HG02610 (cell line): ENCODE measurements around the gene TAF11.
"Not testable (repeated sequence)": the region's sequence is repeated elsewhere in the genome, so short reads cannot be mapped to it uniquely, and the experiment has no call there.

Source experiments
- ATAC-seq: cut with Tn5 transposase; IDR thresholded peaks from one replicate; pipeline ENCODE4 v1.9.1; 2021; ENCODE audit warnings: mild to moderate bottlenecking, moderate library complexity; ENCODE audit not compliant: unreplicated experiment

The TAF11 gene

DNA sequence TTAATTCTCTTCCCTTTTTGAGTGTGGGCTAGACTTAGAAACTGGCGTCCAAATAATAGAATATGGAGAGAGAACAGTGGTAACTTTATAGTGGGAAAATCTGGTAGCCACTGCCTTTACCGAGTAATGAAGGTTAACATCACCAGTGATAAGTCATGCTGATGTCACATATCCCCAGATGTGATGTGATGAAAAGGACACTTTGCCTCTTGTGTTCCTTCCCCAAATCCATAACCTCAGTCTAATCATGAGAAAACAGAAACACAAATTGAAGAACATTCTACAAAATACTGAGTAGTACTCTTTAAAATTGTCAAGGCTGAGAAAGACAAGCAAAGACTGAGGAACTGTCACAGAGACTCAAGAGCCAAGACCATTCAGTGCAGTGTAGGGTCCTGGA is 19.0 kb upstream of the TAF11 start:
- no peak for ATAC-seq

DNA sequence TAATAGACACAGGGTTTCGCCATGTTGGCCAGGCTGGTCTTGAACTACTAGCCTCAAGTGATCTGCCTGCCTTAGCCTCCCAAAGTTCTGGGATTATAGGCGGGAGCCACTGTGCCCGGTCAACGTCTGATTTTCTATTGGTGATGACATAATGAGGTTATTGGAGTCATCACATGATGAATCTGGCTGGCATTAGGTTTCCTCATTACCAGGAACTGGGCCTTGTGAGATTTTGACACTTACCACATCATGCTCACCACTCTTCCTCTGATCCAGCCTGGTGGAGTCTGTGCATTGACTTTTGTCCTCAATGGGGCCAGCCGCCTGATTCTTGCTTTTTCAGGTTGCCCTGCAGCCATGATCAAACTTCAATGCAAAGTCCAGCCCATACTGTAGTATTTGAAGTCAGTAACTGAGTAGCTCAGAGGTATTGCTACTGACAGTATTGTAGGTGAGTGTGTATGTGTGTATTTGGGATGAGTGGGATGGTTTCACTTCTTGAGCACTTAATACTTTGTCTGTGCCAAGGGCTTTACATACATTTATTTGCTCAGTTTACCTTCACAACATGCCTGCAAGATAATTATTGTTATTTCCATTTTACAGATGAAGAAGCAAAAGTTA is 17.3 kb upstream of the TAF11 start:
- no peak for ATAC-seq

DNA sequence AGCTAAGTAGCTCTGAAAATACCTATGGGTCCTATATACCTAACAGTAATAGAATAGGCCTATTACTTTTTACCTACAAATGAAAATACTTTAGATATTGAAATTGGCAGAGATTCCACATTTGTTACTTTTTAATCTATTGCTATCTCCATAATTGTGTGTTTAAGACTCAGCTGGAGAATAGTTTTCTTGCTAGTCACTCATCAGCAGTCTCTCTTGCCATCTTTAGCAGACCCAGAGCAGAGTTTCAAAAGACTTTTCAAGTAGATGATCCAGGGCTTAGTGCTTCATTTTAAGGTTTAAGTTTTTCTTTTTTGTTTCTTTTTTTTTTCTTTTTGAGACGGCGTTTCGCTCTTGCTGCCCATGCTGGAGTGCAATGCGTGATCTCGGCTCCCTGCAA is 14.1 kb upstream of the TAF11 start:
- no peak for ATAC-seq

DNA sequence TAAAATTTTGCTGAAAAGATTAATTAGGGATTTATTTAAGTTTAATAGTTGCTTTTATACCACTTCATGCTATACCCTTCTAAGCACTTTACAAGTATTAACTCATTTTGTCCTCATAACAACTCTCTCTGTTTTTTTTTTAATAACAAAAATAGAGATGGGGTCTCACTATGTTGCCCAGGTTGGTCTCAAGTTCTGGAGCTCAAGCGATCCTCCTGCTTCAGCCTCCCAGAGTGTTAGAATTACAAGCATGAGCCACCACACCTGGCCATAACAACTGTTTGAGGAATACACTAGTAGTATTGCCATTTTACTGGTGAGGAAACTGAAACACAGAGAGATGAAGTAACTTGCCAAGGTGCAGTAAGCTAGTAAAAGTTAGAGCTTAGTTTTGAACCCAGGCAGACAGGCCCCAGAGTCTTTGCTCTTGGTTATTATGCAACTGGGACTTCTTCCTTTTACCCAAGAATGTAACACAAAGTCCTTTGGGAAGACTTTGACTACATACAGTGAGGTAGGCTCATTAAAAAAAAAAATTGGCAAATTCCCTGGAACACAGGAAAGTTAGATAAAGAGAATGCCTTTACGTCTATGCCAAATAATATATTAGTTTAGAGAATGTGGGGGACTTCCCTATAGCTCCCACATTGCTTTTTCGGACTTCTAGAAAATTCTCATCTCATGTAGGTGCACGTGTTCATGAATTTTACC is 12.6 kb upstream of the TAF11 start:
- ATAC-seq, result no peak

DNA sequence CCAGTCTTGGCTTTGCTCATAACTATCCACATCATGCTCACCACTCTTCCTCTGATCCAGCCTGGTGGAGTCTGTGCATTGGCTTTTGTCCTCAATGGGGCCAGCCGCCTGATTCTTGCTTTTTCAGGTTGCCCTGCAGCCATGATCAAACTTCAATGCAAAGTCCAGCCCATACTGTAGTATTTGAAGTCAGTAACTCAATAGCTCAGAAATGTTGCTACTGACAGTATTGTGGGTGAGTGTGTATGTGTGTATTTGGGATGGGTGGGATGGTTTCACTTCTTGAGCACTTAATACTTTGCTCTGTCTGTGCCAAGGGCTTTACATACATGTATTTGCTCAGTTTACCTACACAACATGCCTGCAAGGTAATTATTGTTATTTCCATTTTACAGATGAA is 11.9 kb upstream of the TAF11 start:
- not testable (repeated sequence) for ATAC-seq

DNA sequence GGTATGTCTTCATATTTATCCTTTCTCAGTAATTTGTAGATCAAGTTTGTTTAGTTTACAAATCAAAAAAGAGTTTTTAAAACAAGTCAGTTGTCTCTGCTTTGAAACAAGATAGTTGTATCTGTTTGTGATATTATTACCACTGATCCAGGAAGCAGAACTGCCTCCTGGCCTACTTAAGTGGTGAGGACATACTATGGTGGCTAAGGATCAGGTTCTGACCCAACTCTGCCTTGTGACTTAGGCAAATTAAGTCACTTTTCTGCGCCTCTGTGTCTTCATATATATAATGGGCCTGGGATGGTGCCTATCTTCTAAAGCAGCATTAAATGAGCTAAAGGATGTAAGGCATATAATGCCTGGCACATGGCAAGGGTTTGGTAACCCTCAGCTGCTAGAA is 9.9 kb upstream of the TAF11 start:
- ATAC-seq, result no peak

DNA sequence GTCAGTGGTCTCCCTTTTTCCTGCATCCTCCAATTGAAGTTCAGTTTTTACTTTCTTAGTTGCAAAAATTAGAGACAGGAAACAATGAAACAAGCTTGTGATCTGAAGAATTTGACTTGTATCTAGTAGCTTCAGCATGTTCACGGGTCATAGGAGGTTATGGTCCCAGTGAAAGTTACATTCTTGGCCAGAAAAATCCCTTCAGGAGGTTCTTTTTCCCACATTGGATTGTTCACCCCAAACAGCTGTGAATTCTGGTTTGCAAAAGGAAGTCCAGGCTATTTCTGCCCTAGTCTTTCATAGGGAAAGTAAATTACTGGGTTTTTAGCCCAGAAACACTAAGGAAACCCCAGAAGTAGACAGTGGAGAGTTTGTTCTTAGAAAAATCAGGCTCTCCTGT is 9.3 kb upstream of the TAF11 start:
- ATAC-seq, result no peak

DNA sequence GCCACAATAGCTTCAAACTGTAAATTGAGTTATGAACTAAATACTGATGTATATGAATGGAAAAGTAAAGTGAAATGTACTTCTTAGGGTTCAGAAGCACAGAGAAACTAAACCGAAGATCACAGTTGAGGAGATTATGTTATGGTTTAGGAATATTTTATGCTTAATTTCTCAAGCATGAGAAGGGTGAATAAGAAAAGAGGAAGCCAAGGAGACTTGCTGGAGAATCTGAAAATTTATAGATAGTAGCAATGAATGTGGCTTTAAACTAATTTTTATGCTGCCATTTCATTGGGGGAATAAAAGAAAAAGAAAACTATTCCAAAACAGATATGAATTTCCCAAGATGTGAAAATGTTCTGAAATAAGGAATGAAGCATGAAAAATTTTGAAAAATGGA is 6.9 kb upstream of the TAF11 start:
- ATAC-seq, result no peak

DNA sequence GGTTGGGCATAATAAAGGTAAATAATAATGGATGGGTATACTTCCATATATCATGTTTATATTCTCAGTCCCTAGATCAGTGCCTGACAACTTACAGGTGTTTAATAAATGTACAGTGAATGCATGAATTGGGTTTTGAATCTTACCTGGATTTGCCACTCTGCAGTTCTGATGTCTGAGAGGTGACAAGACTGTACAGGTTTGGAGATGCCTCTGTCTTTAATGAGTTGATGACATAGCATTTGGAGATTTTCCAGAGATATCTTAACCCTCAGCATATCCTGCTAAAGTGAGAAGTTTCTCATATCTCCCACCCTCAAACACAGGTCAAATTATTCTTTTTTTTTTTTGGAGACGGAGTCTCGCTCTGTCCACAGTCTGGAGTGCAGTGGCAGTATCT is 3.5 kb upstream of the TAF11 start:
- no peak for ATAC-seq

DNA sequence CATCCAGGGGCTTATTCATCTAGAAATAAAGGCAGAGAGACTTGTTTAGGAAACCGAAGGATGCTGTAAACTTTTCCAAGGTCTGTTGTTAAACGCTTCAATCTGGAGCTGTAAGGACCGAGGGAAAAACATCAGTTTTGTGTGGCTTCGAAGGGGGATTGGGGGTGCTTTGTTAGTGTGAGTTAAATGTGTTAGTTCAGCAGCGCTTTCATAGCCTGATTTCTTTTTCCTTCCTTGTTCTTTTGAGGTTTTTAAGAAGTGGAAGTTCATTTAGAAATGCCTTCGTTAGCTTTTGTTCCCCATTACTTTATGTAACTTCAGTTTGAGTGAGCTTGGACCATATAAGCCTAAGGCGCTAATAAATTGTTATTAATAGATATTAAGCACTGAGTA is 2.7 kb upstream of the TAF11 start:
- ATAC-seq, result no peak

DNA sequence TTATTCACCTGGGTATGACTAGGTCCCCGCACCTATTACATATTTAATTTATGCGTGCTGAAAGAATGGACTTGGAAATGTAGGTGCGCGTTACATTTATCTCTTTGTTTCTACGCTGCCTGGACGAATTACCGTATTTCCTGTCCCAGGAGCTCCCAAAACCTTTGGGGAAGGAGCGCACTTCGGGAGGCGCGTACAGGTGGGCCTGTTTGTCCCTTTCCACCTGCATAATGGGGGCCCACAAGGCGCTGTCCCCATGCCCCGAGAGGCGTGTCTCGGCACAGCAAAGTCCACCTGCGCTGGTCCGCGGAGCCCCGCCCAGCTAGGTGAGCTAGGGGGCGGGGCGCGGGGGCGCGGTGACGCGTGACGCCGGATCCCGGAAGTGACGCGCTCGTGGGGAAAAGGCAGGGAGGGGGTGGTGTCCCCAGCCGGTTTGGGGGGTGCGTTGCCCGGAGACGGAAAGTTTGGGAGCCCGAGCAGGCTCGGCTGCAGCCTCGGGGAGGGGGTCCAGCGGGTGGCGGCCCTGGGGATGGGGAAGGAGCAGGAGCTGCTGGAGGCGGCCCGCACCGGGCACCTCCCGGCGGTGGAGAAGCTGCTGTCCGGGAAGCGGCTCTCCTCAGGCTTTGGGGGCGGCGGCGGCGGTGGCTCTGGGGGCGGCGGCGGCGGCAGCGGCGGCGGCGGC is 1.2 kb upstream of the TAF11 start, which contains the start of gene ANKS1A:
ANKS1A (plus strand) TSS at position 382 of the 682 bp plus-strand sequence; CDS start at position 530, 148 bp downstream.
- peak; percentile 66 for ATAC-seq

DNA sequence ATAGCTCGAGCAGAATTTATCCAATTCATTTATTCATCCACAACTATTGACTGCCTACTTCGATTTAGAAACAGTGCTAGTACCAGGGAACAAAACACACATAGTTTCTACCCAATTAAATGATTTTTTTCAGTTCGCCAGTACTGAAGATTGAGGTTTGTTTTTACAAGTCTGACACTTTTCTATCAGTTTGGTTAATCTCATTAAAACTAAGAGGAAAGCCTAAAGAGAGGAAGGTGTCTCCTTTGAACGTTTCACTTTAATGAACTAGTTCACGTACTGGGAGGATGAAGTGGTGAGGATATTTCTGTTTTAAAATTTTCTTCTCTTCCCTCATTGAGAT is 643 bp upstream of the TAF11 start:
- no peak for ATAC-seq

DNA sequence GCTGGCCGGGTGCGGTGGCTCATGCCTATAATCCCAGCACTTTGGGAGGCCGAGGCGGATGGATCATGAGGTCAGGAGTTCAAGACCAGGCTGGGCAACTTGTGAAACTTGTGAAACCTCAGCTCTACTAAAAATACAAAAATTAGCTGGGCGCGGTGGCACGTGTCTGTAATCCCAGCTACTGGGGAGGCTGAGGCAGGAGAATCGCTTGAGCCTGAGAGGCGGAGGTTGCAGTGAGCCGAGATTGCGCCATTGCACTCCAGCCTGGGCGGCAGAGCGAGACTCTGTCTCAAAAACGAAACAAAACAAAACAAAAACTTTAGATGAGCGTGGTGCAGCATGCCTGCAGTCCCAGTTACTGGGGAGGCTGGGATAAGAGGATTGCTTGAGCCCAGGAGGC is 2.0 kb downstream of the TAF11 start:
- not testable (repeated sequence) for ATAC-seq

DNA sequence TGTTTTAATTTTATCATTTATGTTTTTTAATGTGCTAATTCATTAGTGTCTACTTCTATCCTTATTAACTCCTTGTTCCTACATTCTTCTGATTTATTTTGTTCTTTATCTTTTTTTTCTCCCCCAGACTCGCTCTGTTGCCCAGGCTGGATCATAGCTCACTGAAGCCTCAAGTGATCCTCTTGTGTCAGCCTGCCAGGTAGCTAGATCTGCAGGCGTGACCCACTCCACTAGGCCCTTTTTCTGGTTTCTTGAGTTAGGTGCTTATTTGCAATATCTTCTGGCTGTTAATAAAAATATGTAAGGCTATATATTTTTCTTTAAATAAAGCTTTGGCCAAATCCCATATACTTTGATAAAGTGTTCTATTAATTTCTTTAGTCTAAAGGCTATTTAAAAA is 2.8 kb downstream of the TAF11 start:
- ATAC-seq, result no peak

DNA sequence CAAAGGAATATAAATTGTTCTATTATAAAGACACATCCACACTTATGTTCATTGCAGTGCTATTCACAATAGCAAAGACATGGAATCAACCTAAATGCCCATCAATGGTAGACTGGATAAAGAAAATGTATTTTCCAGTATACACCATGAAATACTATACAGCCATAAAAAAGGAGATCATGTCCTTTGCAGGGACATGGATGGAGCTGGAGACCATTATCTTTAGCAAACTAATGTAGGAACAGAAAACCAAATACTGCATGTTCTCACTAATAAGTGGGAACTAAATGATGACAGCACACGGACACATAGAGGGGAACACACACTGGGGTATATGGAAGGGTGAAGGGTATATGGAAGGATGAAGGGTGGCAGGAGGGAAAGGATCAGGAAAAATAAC is 3.8 kb downstream of the TAF11 start:
- not testable (repeated sequence) for ATAC-seq

DNA sequence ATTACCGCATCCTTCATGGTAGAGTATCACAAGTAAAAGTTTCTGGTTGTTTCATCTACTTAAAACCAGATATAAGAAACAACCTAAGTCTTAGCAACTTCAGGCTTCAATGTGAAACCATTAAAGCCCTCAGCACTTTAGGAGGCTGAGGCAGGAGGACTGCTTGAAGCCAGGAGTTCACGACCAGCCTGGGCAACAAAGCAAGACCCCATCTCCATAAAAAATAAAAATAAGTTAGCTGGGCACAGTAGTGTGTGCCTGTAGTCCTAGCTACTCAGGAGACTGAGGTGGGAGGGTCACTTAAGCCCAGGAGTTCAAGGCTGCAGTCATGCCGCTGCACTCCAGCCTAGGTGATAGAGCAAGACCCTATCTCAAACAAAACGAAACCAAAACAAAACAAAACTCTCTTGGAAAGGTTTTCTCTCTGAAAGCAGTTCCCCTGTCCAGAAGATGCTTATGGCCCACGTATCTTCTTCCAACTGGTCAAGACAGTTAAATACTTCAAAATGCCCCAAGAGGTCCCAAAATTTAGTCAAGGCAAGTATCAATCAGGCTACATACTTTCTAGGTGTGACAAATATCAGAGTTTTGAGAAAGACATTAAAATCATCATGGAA is 9.9 kb downstream of the TAF11 start:
- no peak for ATAC-seq

DNA sequence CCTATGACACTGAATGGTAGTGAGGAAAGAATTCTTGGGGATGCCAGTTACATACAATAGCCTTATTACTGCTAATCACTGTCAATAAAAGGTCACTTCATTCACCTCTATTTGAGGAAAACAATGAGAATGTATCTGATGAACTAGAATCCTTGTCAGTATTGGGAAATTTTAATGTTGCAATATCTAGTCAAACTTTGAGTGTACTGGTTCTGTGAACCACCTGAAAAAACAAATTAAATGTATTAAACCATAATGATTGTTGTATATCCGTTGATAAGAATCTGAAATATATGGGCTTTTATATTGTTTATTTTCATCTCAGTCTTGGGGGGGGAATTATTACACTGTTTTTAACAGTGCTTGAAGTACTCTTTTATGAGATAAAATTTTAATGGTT is 10.6 kb downstream of the TAF11 start:
- ATAC-seq, result no peak

DNA sequence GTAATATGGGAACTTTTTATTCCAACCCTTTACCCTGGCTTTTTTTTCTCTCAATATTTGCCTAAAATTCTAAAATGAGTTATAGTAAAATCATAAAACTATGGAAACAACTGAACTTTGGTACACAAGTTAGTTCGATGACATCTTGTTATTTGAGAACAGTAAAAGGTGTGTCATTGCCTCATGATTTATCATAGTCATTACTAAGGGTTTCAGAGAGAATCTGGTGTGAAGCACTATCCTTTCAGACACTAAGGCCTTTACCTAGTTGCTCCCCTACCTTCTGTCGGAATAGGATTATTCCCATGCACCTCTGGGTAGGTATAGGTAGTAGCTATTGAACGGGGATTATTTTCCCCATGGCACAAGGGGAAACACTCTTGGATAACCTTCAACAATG is 11.4 kb downstream of the TAF11 start:
- no peak for ATAC-seq

DNA sequence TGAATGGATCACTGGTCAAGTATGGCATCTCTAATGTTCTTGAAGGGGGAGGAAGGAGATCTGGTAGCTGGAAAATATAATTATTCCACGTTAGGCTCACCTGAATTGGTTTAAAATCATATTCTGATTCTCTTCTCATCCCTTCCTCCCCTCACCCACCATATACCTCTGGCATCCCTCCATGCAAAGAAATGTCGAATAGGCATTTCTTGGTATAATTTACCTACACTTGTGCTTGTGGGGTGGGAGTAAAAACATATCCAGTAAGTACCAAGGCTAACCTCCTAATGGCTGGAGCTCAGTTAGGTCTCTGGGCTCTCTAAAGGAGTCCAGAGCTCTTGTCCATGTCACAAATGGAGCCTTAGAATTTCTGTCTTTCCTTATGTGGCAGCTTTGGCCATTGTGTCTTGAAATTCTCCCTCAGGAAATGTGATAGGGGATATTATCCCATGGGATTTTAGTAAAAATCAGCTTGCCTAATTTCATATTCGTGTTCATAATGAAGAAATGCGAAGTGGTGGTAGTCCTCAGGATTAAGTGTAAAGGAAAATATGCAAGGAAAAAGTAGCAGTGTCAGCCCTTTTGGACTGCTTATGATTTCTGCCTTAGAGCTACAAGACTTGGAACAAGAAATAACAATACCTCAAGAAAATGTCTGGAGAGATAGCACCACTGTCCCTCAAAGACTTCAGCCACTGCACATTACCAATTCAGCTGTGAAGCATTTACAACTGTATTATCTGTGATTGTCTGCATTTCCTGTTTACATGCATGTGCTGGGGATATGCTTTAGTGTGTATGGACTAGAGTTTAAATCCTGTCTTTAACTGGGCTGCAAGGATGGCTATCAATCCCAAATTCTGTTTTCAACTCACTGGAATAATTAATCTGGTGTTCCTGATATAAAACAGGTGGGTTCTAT is 12.3 kb downstream of the TAF11 start:
- no peak for ATAC-seq

DNA sequence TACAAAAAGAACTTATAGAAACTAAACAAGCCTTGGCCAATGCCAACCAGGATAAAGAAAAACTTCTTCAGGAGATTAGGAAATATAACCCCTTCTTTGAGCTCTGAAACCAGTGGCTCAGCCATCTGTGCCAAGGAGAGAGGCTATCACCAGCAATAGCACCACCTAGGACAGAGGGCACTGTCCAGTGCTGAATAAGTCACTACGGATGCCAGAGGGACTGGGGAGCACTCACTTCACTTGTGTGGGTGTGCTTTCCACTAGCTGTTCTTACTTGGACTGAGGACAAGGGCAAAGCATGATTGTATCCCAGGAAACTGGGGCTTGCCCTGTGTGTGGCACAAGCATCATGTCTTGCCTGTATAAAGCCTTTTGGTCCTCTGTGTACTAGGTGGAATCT is 15.5 kb downstream of the TAF11 start:
- no peak for ATAC-seq

DNA sequence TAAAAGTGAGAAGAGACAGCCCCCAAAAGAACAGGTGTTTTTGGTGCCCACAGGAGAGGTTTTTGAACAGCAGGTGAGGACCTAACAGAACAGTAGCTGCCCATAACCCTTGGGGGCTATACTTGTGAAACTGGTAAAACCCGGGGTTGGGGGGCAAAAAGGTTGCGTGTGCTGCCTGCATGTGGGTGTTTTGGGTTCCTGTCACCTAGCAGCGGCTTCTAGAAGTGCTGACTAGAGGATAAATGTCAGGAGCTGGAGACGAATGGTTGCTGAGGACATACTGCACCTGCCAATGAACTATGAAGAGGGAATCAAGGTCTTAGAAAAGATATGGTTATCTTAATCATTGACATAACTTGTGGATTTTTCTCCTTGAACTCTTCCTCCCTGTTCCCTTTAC is 16.0 kb downstream of the TAF11 start:
- ATAC-seq, result no peak
